AG09309 (cell line): Measurements from ENCODE around the gene IFI30.
"Not testable (repeated sequence)": the region's sequence is repeated elsewhere in the genome, so short reads cannot be mapped to it uniquely, and the experiment has no call there.

Source experiments
- DNase-seq: peaks from one replicate; pipeline ENCODE4 v3.0.0-alpha.2; 2010; ENCODE audit warnings: low read depth
- H3K4me3 ChIP-seq: 2 replicates; pipeline ENCODE4 v1.5.1; 2011; ENCODE audit warnings: mild to moderate bottlenecking, low read depth, low read length, moderate library complexity; ENCODE audit not compliant: control insufficient read depth
- CTCF ChIP-seq: IDR thresholded peaks from 2 replicates; pipeline ENCODE4 v1.5.1; 2011; ENCODE audit warnings: mild to moderate bottlenecking, low read depth, low read length, inconsistent platforms; ENCODE audit not compliant: insufficient read depth, control insufficient read depth; ENCODE audit errors: missing control alignments

IFI30 gene

GRCh38 chr19:18156841-18157464, 16.7 kb upstream of the IFI30 start:
- no peak for TF ChIP-seq CTCF
- no peak overlapping the region for H3K4me3 ChIP-seq
- DNase-seq: peak; percentile 5

DNA sequence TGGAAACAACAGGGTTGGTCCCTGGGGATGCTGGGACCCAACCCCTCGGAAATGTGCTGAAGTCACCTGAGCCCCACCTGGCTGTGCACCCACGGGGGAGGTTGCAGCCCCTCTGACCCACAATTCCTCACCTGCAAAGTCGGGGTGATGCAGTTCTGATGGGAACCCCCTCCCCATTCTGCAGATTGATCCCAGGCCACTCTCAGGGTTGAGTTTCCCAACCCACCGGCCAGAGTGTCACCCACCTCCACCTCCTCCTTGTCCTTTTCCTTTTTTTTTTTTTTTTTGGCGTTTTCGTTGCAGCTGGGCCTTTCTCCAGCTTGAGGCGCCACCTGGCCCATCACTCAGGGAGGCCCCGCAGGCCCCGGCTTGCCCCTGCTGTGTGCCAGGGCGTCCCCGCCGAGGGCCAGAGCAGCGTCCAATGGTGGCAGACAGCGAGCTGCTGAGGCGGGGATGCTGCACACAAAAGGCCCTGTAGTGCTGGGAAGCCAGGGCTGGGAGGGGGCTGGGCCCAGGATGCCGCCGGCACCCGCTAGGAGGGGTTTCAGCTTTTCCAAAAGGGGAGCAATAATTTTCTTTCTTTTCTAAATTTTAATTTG, 16.0 kb upstream of the IFI30 start:
- TF ChIP-seq CTCF: no peak
- no peak for DNase-seq
- H3K4me3 ChIP-seq: no peak overlapping the region

DNA sequence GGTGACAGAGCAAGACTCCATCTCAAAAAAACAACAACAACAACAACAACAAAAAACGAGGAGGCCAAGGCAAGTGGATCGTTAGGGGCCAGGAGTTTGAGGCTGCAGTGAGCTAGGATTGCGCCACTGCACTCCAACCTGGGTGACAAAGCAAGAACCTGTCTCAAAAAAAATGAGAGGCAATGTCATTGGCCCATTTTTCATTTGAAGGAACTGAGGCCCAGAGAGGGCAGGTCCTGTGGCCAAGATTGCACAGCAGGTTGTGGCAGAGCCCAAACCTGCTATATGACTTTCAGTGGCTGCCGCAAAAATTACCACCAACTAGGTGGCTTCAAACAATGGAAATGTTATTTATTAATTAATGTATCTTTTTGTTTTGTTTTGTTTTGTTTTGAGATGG, 15.1 kb upstream of the IFI30 start:
- H3K4me3 ChIP-seq: no peak overlapping the region
- TF ChIP-seq CTCF: no peak

GRCh38 chr19:18159059-18159616, 14.5 kb upstream of the IFI30 start:
- not testable (repeated sequence) for DNase-seq

More for the DNA sequence above, 15.1 kb upstream of the IFI30 start:
- DNase-seq: no peak

DNA sequence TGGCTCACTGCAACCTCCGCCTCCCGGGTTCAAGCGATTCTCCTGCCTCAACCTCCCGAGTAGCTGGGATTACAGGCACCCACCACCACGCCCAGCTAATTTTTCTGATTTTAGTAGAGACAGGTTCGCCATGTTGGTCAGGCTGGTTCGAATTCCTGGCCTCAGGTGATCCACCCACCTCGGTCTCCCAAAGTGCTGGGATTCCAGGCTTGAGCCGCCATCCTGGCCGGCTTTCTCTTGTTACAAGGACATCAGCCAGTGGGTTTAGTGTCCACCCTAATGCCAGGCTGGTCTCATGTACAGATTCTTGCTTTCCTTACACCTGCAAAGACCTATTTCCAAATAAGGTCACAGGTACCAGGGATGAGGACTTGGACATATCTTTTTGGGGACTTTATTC, 13.8 kb upstream of the IFI30 start:
- H3K4me3 ChIP-seq: no peak overlapping the region
- no peak for DNase-seq
- TF ChIP-seq CTCF: no peak

More at GRCh38 chr19:18159059-18159616, 14.5 kb upstream of the IFI30 start:
- H3K4me3 ChIP-seq: not testable (repeated sequence)

- H3K4me3 ChIP-seq: no peak overlapping the region
- DNase-seq: no peak
- no peak for TF ChIP-seq CTCF
Observed at GRCh38 chr19:18160493-18160970, 13.1 kb upstream of the IFI30 start.

- peak; percentile 30 for TF ChIP-seq CTCF
- no peak for DNase-seq
- no peak overlapping the region for H3K4me3 ChIP-seq
Observed at GRCh38 chr19:18160971-18161635, 12.5 kb upstream of the IFI30 start.
